ENCODE measurements around the gene SRM. TPM values are rescaled to one million over a fixed set of nuclear protein-coding genes. Genes with fewer than 3 reads are reported as not detected.

The SRM gene
- total RNA-seq, 1 donor: 42.7 TPM

Other genes with a start within 250 kb of the SRM start
- 66.1 and 161 TPM in 2 replicates for gene TARDBP, start 47.4 kb downstream of the SRM start, total RNA-seq (ENCODE audit: low replicate concordance)
- gene MASP2, start 12.8 kb downstream of the SRM start, total RNA-seq (ENCODE audit: low replicate concordance): not detected in 2 replicates
- 63.6 and 64.6 TPM in 2 replicates for gene EXOSC10, start 39.9 kb upstream of the SRM start, total RNA-seq (ENCODE audit: low replicate concordance)
- under 0.01 and 0.65 TPM in 2 replicates for gene ANGPTL7, start 129.3 kb upstream of the SRM start, total RNA-seq (ENCODE audit: low replicate concordance)
- 23.1 and 36.3 TPM in 2 replicates for gene MTOR, start 202.5 kb upstream of the SRM start, total RNA-seq (ENCODE audit: low replicate concordance)
- 2.6 and 11.7 TPM in 2 replicates for gene UBIAD1, start 213.2 kb upstream of the SRM start, total RNA-seq (ENCODE audit: low replicate concordance)